DMS53 (cell line): ENCODE results near the gene MAPKBP1.
"Not testable (repeated sequence)": the region's sequence is repeated elsewhere in the genome, so short reads cannot be mapped to it uniquely, and the experiment has no call there.

ENCODE experiments used
- DNase-seq: peaks from one replicate; lab custom pipeline; 2025; lab: John Stamatoyannopoulos, UW

MAPKBP1 gene, protein sequence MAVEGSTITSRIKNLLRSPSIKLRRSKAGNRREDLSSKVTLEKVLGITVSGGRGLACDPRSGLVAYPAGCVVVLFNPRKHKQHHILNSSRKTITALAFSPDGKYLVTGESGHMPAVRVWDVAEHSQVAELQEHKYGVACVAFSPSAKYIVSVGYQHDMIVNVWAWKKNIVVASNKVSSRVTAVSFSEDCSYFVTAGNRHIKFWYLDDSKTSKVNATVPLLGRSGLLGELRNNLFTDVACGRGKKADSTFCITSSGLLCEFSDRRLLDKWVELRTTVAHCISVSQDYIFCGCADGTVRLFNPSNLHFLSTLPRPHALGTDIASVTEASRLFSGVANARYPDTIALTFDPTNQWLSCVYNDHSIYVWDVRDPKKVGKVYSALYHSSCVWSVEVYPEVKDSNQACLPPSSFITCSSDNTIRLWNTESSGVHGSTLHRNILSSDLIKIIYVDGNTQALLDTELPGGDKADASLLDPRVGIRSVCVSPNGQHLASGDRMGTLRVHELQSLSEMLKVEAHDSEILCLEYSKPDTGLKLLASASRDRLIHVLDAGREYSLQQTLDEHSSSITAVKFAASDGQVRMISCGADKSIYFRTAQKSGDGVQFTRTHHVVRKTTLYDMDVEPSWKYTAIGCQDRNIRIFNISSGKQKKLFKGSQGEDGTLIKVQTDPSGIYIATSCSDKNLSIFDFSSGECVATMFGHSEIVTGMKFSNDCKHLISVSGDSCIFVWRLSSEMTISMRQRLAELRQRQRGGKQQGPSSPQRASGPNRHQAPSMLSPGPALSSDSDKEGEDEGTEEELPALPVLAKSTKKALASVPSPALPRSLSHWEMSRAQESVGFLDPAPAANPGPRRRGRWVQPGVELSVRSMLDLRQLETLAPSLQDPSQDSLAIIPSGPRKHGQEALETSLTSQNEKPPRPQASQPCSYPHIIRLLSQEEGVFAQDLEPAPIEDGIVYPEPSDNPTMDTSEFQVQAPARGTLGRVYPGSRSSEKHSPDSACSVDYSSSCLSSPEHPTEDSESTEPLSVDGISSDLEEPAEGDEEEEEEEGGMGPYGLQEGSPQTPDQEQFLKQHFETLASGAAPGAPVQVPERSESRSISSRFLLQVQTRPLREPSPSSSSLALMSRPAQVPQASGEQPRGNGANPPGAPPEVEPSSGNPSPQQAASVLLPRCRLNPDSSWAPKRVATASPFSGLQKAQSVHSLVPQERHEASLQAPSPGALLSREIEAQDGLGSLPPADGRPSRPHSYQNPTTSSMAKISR (N-terminal part only)

DNA sequence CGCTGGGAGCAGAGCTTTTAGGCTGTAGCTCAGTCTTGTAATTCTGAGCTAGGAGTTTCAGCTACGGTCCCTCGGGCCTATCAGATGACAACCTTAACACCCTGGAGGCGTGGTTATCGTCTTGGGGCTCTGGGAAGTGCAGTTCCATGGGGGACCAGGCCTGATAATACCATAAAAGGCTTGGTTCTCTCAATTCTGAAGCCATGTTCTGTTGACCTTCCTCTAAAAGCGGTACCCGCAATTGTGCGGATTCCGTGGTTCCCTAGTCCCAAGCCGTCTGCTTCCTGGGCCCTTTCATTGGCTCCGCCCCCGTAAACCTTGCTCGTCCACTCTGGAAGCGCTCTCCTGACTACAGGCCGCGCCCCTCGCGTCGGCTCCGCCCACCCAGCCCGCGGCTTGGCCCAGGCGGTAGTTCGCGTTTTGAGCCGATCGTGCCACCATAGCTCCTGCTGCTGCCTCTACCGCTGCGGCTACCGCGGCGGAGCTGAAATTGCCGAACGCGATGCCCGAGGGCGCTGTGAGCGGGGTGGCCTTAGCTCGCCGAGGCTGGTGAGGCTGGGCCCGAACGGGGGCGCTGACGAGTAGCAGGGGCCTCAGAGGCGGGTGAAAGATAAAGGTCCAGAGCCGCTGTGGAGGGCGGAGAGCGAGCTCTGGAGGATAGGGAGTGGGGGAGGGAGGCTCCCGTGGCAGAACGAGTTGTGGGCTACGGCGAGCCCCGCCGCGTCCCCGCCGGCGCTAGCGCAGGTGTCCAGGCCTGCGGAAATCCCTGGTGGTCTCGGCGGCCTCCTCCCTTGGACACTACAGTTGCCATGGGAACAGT, at the start of gene MAPKBP1:
Gene MAPKBP1, plus strand, starts transcription at position 423 of the 820 bp plus-strand sequence. CDS start 792 bp downstream, outside the sequence.
- peak; percentile 97 for DNase-seq

DNA sequence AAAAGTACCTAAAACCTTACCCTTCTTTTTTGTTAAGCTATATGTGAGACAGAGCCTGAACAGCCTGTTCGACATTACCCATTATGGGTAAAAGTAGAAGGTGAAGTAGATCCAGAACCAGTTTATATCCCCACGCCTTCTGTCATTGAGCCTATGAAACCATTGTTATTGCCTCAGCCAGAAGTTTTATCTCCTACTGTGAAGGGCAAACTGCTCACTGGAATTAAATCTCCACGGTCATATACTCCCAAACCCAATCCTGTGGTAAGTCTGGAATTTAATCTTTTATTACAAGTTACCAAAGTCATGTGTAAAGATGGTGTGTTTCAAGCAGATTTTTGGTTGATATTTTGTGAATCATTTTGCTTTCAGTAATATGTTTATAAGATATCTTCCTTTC, 47.1 kb upstream of the MAPKBP1 start:
- DNase-seq = no peak

DNA sequence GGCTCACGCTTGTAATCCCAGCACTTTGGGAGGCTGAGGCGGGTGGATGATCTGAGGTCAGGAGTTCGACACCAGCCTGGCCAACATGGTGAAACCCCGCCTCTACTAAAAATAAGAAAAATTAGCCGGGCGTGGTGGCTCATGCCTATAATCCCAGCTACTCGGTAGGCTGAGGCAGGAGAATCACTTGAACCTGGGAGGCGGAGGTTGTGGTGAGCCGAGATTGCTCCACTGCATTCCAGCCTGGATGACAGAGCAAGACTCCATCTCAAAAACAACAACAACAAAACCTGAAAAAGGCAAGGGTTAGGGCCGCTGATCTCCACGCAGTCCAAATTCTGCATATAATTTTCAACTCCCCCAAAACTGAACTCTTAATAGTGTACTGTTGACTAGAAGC, 46.2 kb upstream of the MAPKBP1 start:
- DNase-seq = not testable (repeated sequence)

DNA sequence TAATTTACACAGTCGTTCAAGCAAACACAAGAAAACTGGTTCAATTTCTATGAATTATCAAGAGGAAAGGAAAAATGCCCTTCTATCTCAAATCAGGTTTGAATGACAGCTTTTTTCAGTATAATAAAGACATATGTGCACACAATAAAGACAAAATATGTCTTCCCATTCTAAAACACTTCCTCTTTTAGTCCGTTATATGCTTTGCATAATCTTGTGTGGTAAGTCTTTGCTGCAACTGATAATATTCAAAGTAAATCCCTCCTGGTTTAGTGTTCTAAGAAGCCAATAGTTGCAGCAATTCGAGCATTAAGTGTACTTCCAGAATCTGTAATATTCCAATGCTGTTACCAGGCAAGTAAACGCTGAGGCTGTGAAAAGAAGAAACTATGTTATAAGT, 43.7 kb upstream of the MAPKBP1 start:
- no peak for DNase-seq

DNA sequence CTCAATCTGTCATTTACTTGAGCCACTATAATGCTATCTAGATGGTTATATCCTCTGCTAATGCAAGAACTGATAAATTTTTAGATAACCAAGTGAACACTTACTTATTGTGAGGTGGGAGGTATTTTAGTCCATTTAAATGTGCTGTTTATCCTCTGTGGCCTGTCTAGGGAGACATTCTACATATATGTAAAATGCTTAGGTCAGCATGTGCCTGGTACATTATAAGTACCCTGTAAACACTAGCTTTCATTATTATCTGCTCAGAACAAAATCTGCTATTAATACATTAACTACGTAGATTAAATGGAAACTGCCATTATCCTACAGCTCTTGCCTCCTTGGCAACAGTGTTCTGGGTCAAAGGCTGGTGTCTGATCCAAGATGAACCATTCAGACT, 41.8 kb upstream of the MAPKBP1 start:
- DNase-seq = no peak

DNA sequence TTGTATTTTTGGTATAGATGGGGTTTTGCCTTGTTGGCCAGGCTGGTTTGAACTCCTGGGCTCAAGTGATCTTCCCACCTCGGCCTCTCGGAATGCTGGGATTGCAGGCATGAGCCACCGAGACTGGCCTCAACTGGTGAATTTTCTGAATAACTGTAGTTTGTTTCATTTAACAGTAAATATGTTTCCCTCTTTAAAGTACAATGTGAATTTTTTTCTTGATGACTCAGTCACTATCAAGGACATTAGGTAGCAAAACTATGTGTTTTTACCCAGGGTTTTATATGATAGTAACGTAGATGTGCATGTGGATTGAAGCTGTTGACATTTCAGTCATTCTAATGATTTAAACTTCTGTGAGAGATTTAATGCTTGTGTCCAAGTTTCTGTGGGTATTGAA, 40.2 kb upstream of the MAPKBP1 start:
- DNase-seq = no peak

DNA sequence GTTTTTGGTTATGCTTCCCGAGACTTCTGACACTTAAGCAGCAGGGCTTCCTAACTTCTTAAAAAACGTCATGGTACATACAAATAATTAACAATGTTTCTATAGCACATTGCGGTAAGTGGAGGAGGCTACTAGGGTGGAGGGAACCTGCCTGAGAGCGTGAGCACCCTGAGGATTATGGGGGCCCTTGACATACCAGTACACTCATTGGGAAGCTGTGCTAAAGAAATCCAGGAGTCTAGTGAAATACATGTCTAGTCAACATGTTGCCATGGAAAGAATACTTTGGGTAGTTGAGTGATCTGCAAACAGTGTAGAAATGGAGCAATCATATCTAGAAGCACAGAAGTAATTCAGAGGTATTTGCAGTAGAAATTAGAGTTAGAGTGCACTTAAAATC, 39.2 kb upstream of the MAPKBP1 start:
- no peak for DNase-seq

DNA sequence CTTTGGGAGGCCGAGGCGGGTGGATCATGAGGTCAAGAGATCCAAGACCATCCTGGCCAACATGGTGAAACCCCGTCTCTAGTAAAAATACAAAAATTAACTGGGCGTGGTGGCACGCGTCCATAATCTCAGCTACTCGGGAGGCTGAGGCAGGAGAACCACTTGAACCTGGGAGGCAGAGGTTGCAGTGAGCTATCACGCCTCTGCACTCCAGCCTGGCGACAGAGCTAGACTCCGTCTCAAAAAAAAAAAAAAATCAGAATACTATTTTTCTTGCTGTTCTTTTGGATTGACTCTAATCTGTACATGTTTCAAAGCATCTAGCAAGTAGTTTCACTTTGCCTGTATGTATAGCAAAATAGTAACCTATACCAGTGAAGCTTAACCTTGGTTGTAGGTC, 38.8 kb upstream of the MAPKBP1 start:
- not testable (repeated sequence) for DNase-seq

DNA sequence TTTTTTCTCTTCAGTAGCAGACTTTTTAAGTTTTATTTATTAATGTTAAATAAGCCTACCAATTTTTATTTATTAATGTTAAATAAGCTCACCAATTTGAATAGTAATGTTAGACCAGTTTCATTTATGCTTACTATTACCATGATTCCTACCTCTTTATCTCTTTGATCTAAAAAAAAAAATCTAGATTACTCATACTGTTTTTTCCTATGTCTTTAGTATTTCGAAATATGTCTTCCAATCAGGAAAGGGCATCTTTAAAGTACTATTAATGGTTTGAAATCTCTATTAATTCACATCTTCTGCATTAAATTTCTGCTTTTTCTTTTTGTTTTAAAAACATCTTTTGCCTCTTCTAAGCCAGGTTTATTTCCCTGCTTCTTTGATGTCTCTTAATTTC, 27.5 kb upstream of the MAPKBP1 start:
- DNase-seq = no peak

DNA sequence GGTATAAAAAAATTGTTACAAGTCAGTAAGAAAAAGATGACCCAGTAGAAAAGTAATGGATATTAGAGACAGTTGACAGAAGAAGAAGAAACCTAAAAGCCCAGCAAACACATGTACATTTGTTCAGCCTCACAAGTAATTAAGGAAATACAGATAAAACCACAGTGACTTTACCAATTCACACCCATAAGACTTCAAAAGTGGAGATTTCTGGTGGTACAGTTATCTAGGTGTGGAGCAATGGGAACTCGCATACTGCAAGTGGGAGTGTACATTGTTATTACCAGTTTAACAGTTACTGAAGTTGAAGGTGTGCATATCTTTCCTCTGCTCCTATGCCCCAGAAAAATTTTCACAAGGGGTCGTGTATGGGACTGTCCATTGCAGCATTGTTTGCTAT, 18.1 kb upstream of the MAPKBP1 start:
- no peak for DNase-seq

DNA sequence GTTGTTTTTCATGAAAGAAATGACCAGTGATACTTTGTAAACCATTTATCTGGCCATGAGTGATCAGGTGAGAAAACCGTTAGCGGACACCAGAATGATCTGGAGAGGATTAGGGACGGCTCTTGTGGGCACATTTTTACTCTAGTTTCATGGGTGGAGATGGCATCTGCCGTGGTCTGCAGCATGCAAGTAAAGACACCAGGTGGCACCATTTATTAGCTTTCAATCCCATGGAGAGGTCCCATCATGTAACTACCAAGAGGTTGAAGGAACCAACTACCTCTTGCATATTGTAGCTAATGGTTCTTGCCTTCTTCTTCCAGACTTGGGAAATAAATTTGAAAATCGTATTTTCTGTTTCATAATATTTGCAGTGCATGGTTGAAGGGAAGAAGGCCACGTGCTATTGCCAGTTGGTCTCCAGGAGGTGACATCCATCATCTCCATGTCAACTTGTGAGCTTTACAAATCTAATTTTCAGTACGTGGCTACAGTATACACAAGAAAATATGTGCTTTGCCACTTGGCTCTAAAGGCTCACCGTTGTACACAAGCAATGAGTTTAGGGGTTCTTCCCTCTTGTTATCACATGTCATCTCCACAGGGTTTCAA, 1.5 kb upstream of the MAPKBP1 start:
- DNase-seq = peak; percentile 85

DNA sequence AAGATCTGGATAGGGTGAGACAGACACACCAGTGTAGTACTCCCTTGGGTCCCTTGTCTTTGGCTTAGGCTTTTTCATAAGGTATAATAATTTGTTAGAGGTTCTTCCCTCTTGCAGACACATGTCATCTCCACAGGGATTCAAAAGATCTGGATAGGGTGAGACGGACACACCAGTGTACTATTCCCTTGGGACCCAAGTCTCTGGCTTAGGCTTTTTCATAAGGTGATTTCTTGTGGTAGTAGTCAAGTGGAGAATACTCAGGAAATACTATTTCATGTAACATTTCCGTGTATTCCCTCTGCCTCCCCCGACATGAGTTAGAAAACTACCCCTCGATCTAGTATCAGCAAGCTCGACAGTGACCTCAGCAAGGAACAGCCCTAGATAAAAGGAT, 954 bp upstream of the MAPKBP1 start:
- peak; percentile 44 for DNase-seq

DNA sequence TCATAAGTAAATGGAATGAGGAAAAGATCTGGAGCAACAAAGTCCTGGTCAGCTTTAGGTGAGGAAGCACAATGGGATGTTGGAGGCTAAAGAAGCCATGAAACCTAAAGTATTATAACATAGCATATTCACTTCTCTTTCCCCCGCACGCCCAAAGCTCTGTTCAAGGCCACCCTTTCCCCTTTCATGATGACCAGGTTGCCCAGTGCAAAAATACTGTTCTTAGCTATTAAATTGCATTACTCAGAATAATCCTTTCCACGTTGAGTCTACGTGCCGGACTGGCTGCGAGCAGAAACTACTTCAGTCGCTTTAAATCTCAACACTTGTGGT, 589 bp upstream of the MAPKBP1 start:
- DNase-seq = no peak

DNA sequence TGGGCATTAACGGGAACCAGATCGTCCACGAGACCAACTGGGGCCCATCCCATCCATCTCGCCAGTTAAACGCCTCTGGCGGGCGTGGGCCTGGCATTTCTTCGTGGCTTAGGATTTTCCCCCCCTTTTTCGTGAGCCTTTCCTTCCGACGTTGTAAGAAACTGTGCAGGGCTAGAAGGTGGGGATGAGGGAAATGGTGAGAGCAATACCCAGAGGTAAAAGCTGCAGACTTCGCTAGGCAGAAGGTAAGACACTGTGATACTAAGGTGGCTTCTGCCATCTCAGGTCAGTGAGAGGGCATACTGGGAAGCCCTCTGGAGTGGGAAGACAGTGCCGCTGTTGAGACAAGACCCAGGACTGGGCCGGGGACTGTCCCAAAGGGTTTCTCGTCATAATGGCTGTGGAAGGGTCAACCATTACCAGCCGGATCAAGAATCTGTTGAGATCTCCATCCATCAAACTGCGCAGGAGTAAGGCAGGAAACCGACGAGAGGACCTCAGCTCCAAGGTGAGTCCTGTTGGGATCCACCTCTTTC, 666 bp downstream of the MAPKBP1 start:
- DNase-seq = no peak

DNA sequence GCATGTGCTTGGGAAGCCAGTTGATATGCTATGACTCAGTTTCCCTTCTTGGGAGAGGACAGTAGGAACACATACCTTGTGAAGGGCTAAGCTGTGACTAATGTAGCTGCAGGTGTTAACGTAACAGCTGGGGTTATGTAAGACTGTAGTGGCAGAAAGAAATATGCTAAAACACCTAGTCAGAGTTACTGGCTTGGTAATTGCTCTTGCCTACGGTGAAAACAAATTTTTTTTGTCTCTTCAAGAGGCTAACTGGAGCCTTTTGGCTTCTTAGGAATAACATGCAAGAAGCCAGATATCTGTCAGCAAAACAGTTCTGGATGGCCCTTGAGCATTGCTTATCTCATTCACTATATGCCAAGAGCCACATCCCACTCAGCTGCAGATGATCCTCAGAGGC, 1.4 kb downstream of the MAPKBP1 start:
- no peak for DNase-seq

DNA sequence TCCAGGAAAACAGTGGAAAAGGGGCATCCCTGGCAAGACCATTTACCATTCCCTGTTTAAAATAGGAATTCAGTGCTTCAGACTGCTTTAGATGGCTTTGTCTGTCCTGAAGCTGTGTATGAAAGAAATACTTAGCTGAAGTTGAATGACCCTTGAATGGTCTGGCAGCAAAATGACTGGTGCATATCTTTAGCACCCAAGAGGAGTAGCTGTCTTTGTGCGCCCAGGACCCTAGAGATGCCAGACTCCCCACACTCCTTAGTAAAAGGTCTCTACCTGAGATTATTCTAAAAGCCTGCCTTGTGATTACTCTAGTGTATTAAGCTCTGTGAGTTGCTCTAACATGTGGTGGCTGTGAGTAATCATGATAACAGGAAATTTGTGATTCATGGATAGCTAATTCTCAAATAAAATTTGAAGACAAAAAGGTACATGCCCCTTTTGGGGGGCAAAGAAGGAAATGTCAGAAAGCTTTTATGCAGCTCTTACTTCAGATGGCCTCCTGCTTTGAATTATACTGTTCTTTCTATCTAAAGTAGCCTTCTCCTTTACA, 3.2 kb downstream of the MAPKBP1 start:
- no peak for DNase-seq

DNA sequence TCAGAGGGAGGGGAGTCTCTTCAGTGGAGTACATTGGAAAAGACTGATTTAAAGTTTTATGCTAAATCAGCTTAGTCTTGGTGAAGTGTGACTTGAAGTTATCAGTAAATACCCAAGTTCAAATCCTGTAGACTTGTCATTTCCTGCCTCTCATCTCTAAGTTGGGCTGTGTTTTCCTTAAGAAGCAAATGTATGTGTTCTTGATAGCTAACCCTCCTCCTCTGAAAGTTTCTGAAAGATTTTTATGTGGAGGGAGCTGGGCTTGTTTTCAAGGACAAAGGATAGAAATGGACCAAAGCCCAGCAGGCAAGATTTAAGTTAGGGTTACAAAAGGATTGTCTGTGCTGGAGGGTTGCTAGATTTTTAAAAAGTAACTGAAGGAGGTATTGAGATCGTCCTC, 4.2 kb downstream of the MAPKBP1 start:
- DNase-seq = no peak

DNA sequence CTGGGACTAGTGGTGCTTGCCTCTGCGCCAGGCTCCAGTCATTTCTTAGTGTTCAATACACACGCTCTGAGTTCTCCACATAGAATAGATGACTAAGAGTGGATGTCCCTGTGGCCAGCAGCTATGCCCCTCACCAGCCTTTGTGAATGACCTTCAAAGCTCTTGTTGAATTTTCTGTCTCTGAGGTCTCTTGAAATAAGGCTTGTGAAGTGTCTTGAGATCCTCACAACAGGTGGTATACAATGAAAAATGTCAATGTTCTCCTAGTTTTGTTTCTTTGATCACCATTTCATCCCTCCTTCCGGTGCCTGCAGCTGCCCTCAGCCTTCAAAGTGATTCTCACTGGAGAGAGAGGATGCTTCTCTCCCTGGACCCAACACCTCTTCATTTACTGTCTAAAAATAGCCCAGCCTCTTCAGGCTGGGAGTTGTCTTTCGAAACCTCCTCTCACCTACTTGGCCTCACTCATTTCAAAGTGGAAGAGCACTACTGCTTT, 5.4 kb downstream of the MAPKBP1 start:
- peak; percentile 12 for DNase-seq

DNA sequence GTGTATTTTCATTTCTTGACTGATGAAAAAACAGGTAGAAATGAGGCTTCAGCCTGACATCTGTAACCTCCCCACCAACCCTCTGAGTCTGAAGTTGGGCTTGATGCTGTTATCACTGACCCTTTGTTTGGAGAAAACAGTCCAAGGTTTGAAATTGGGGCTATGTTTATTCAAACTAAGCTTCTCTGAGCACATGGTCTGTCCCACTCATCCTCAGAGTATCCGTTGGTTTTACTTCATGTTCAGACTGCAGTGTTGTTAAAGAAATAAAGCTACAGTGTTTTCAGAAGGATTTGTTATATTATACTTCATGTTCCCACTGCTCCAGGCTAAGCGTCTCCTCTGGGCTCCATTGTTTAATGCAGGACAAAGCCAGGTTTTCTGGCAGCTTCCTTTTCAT, 6.0 kb downstream of the MAPKBP1 start:
- DNase-seq = no peak

DNA sequence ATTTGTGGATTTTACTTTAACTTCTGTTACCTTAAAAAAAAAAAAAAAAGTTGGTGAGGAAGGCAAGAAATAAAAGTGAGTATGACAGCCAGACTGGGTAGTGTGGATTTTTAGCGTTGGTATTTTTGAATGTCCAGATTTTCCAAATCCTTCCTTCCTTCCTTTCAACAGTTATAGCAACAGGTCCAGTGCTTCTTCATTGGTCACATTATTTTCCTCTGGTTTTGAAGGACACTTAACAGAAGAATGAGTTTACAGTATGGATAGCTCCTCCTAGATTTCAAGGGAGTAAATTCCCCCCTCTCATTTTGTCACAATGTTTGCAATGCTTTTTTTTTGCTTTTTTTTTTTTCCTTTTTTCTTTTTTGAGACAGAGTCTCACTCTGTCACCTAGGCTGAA, 6.4 kb downstream of the MAPKBP1 start:
- DNase-seq = no peak
